ENCODE measurements around the gene SEMA6A. TPM values are rescaled to one million over a fixed set of nuclear protein-coding genes. Genes with fewer than 3 reads are reported as not detected.

SEMA6A gene
- total and polyA plus RNA-seq, 2 experiments from 2014 or later = 233 to 400 TPM

- H3K36me3 Mint-ChIP-seq (ENCODE audit: low read depth) = peaks cover 21% of the 10 kb centered on the region
- peaks cover 98% of the 10 kb centered on the region for H3K4me1 ChIP-seq (ENCODE audit: insufficient read depth)
- H3K36me3 ChIP-seq (ENCODE audit: insufficient read depth) = no peaks in the 10 kb centered on the region; the same call in 1 of the 2 replicates
- peak overlapping the region; percentile 98 for H3K4me3 ChIP-seq
- no peak overlapping the region for H3K27ac Mint-ChIP-seq
- DNase-seq (ENCODE audit: low spot score) = no peak
- ATAC-seq = no peak
- H3K9me2 ChIP-seq (ENCODE audit: insufficient read depth) = no peaks in the 10 kb centered on the region
- H2AFZ ChIP-seq = no peak overlapping the region
- H3K27ac ChIP-seq (ENCODE audit: low read depth) = no peak overlapping the region
- H3F3A ChIP-seq (replicated peaks; ENCODE audit: low read depth) = peaks cover 6% of the 10 kb centered on the region; the same call in 1 of the 2 replicates
- peaks cover 4% of the 10 kb centered on the region for H3K27me3 Mint-ChIP-seq (ENCODE audit: insufficient read depth, low read depth, poor library complexity)
- H3K9me3 Mint-ChIP-seq = no peaks in the 10 kb centered on the region
- peaks cover 93% of the 10 kb centered on the region for H3K4me1 Mint-ChIP-seq
- H4K20me1 ChIP-seq (replicated peaks; ENCODE audit: insufficient read depth) = peaks cover 76% of the 10 kb centered on the region
- H3K27me3 ChIP-seq (ENCODE audit: insufficient read depth) = no peaks in the 10 kb centered on the region
- peak overlapping the region; percentile 90 for H3K4me2 ChIP-seq
- TF ChIP-seq ZNF331 (CRISPR knock-in tag; IDR thresholded peaks at IDR 0.05; ENCODE audit: low read depth) (no peak), REST (IDR thresholded peaks at IDR 0.05; ENCODE audit: unreplicated experiment) (no peak), JUNB (IDR thresholded peaks at IDR 0.05; ENCODE audit: unreplicated experiment) (no peak), ZNF114 (CRISPR knock-in tag; IDR thresholded peaks at IDR 0.05) (no peak), CREB1 (CRISPR knock-in tag; IDR thresholded peaks at IDR 0.05; ENCODE audit: low read depth) (no peak), ETS1 (IDR thresholded peaks at IDR 0.05) (no peak), NANOG (IDR thresholded peaks at IDR 0.05; ENCODE audit: borderline replicate concordance) (no peak), EZH2phosphoT487 (IDR thresholded peaks at IDR 0.05; ENCODE audit: unreplicated experiment) (no peak), STAT1 (IDR thresholded peaks at IDR 0.05; ENCODE audit: unreplicated experiment) (no peak), CTCF (conservative IDR thresholded peaks at IDR 0.05; ENCODE audit: low read depth in 2 of 2) (no peak), POLR2AphosphoS5 (IDR thresholded peaks at IDR 0.05; ENCODE audit: low read depth) (no peak), EZH2 (IDR thresholded peaks at IDR 0.05; ENCODE audit: low read depth, unreplicated experiment) (no peak), ZNF462 (CRISPR knock-in tag; IDR thresholded peaks at IDR 0.05) (no peak)
- H3K79me2 ChIP-seq (replicated peaks; ENCODE audit: insufficient read depth) = peaks cover 100% of the 10 kb centered on the region
- H3K4me3 Mint-ChIP-seq = 0 out of 3 replicates have a peak overlapping the region, but pooled peaks have one; percentile 15
Observed at GRCh38 chr5:116564312-116564711, 10.3 kb downstream of the SEMA6A start.

Data from GM23338 (cell line).